GM12878 (cell line): ENCODE results near the gene ENPP1. TPM values are rescaled to one million over a fixed set of nuclear protein-coding genes. Genes with fewer than 3 reads are reported as not detected.

Experiments
- ATAC-seq: fragments of 200-7000 bp; cut with Tn5 transposase; 3 replicates; pipeline ENCODE4 v1.9.1; 2020; ENCODE audit warnings: mild to moderate bottlenecking, moderate library complexity
- BruUV-seq: library from RNA; stranded (reverse); fragments of 400-500 nt; replicated peaks from 2 replicates; lab custom pipeline; 2021; lab: Mats Ljungman, UMichigan
- CTCF ChIA-PET: fragments of 300-600 bp; sonication (Branson Sonifier 250); formaldehyde crosslinking; extraction: SDS; loops from one replicate; lab custom pipeline; 2021; ENCODE audit warnings: inconsistent platforms; lab: Yijun Ruan, JAX
- POLR2A ChIA-PET: fragments of 350-600 bp; formaldehyde crosslinking; extraction: SDS; loops from one replicate; lab custom pipeline; 2021; ENCODE audit warnings: inconsistent platforms; lab: Charles Lee
- RAD21 ChIA-PET: fragments of 300-600 bp; sonication (Branson Sonifier 250); formaldehyde crosslinking; loops from one replicate; lab custom pipeline; 2023; ENCODE audit warnings: antibody characterized with exemption; ENCODE audit not compliant: unreplicated experiment; lab: Charles Lee
- SMC1A ChIA-PET: fragments of 300-600 bp; sonication (Branson Sonifier 250); formaldehyde crosslinking; loops from one replicate; lab custom pipeline; 2023; ENCODE audit not compliant: unreplicated experiment, uncharacterized antibody; lab: Charles Lee
- DNase-seq: peaks from one replicate; pipeline ENCODE4 v3.0.0-alpha.2; 2011; ENCODE audit warnings: low read depth, low spot score
- FAIRE-seq: peaks from 3 replicates; lab custom pipeline; 2011; peaks lifted over from hg19 to GRCh38; lab: Jason Lieb, UNC
- H2AFZ ChIP-seq: 2 replicates; pipeline ENCODE4 v1.6.0; 2011; ENCODE audit warnings: low read depth, low read length, control low read depth; ENCODE audit not compliant: control insufficient read depth
- H3K27ac ChIP-seq: 2 replicates; pipeline ENCODE4 v1.5.1; 2011; ENCODE audit warnings: control low read depth; ENCODE audit not compliant: control insufficient read depth, insufficient read depth
- H3K27me3 ChIP-seq, 2 experiments: replicated peaks in 1 of 2; 2 replicates each; pipeline versions ENCODE4 v1.6.0 to v1.6.1; 2011; ENCODE audit warnings: low read length in 1 of 2; ENCODE audit not compliant: control insufficient read depth in 2 of 2, insufficient read depth in 2 of 2
- H3K36me3 ChIP-seq, 2 experiments: 2 replicates each; pipeline ENCODE4 v1.5.1; 2011; ENCODE audit warnings: low read length in 1 of 2; ENCODE audit not compliant: control insufficient read depth in 2 of 2, insufficient read depth in 2 of 2
- H3K4me1 ChIP-seq: 2 replicates; pipeline ENCODE4 v1.6.1; 2011; ENCODE audit warnings: mild to moderate bottlenecking, low read length, moderate library complexity, mixed read lengths; ENCODE audit not compliant: control insufficient read depth, insufficient read depth
- H3K4me2 ChIP-seq: 2 replicates; pipeline ENCODE4 v1.6.0; 2011; ENCODE audit warnings: control low read depth; ENCODE audit not compliant: control insufficient read depth, insufficient read depth
- H3K4me3 ChIP-seq: fragments of 200-600 bp; sonication (generic); 2 replicates; pipeline ENCODE4 v1.5.1; 2016
- H3K79me2 ChIP-seq: 2 replicates; pipeline ENCODE4 v1.6.0; 2011; ENCODE audit warnings: low read length; ENCODE audit not compliant: control insufficient read depth, insufficient read depth
- H3K9ac ChIP-seq: 2 replicates; pipeline ENCODE4 v1.8.0; 2011; ENCODE audit warnings: low read length, control low read depth, mixed read lengths; ENCODE audit not compliant: control insufficient read depth, insufficient read depth
- H3K9me3 ChIP-seq: replicated peaks from 3 replicates; pipeline ENCODE4 v1.5.1; 2011; ENCODE audit warnings: mild to moderate bottlenecking, low read length; ENCODE audit not compliant: control insufficient read depth, insufficient read depth
- H4K20me1 ChIP-seq: 2 replicates; pipeline ENCODE4 v1.6.0; 2011; ENCODE audit not compliant: control insufficient read depth, insufficient read depth
- MYC ChIP-seq: IDR thresholded peaks from 2 replicates; pipeline ENCODE4 v1.6.1; 2011; ENCODE audit warnings: mild to moderate bottlenecking, low read length, moderate library complexity, inconsistent platforms; ENCODE audit not compliant: insufficient read depth, insufficient replicate concordance, insufficient read length, severe bottlenecking
- NBN ChIP-seq: fragments of 450-650 bp; IDR thresholded peaks from 2 replicates; pipeline ENCODE4 v1.6.1; 2016
- PAX8 ChIP-seq: fragments of 450-650 bp; IDR thresholded peaks from 2 replicates; pipeline ENCODE4 v1.6.1; 2017; ENCODE audit warnings: mild to moderate bottlenecking, moderate library complexity
- SP1 ChIP-seq: IDR thresholded peaks from one replicate; pipeline ENCODE4 v1.6.1; 2011; ENCODE audit warnings: low read depth, low read length
- SRF ChIP-seq, 2 experiments: IDR thresholded peaks; 2 replicates each; pipeline ENCODE4 v1.6.1; 2011; ENCODE audit warnings: low read depth in 2 of 2, low read length in 2 of 2, mild to moderate bottlenecking in 1 of 2, moderate library complexity in 1 of 2
- TCF3 ChIP-seq: IDR thresholded peaks from 2 replicates; pipeline ENCODE4 v1.6.1; 2012; ENCODE audit warnings: low read depth, mild to moderate bottlenecking, low read length, borderline replicate concordance; ENCODE audit not compliant: insufficient read depth
- WGBS: methylation state at CpG from one replicate; pipeline ENCODE4 v1.1.6; 2016; ENCODE audit warnings: low lambda C conversion rate; ENCODE audit not compliant: insufficient replicate concordance, insufficient coverage; ENCODE audit errors: missing lambda C conversion rate; 5-methylcytosine and 5-hydroxymethylcytosine counted together
- in situ Hi-C: fragments of 300-500 bp; cut with MboI; formaldehyde crosslinking; loops from 9 replicates; pipeline ENCODE4 v1.14.3; 2018; ENCODE audit warnings: mixed read lengths
- intact Hi-C: fragments of 100-400 bp; cut with micrococcal nuclease; formaldehyde crosslinking; loops from one replicate; pipeline ENCODE4 v1.14.2; 2022; ENCODE audit not compliant: unreplicated experiment
- polyA plus RNA-seq, 11 experiments: library from polyadenylated mRNA; depleted of rRNA in 4 of 11; unstranded in 6 of 11; stranded (reverse) in 5 of 11; fragments of >200 nt; fragmentation: Nextera tagmentation in 4 of 11; fragmentation: Illumina TruSeq in 1 of 11; extraction: Ambion mirVana in 4 of 11; extraction: Trizol in 1 of 11; gene quantifications; 1 replicate in 1 of 11; 2 replicates in 10 of 11; pipeline versions ENCODE4 v1.2.1 to v1.2.3, GENCODE V29; 2011 to 2016; ENCODE audit warnings: inconsistent platforms in 2 of 11, missing spikeins in 2 of 11, low read depth in 1 of 11
- total RNA-seq, 4 experiments: library from RNA; depleted of rRNA in 3 of 4; stranded (reverse); fragments of >200 nt in 3 of 4; fragmentation: Illumina TruSeq in 1 of 4; extraction: Trizol in 1 of 4; gene quantifications; 2 replicates each; pipeline versions ENCODE4 v1.2.1 to v1.2.3, GENCODE V29; 2013 to 2021
- TF ChIP-seq, protein P1 (sequence below): fragments of 450-650 bp; formaldehyde crosslinking; IDR thresholded peaks from 2 replicates; pipeline ENCODE4 v1.5.0; 2022; ENCODE audit warnings: mild to moderate bottlenecking, missing genetic modification characterization
- TF ChIP-seq, protein P2 (sequence below): fragments of 450-650 bp; IDR thresholded peaks from 2 replicates; pipeline ENCODE4 v1.6.1; 2017; ENCODE audit warnings: borderline replicate concordance
- TF ChIP-seq, protein P3 (sequence below): IDR thresholded peaks from 2 replicates; pipeline ENCODE4 v1.6.1; 2011; ENCODE audit warnings: low read depth, low read length, improper control_type of control experiment, borderline replicate concordance
- TF ChIP-seq, protein P4 (sequence below): IDR thresholded peaks from 2 replicates; pipeline ENCODE4 v1.6.1; 2012; ENCODE audit warnings: mild to moderate bottlenecking, low read depth, low read length
- TF ChIP-seq, protein P5 (sequence below): fragments of 450-650 bp; IDR thresholded peaks from 2 replicates; pipeline ENCODE4 v1.6.1; 2017; ENCODE audit warnings: antibody characterized with exemption, mild to moderate bottlenecking, moderate library complexity

The ENPP1 gene
- total and polyA plus RNA-seq, 10 of the 15 experiments (the other 5 are each of a cell fraction or from before 2014, with no cell fraction given): 0.03 to 0.05 TPM; not detected in 8

DNA sequence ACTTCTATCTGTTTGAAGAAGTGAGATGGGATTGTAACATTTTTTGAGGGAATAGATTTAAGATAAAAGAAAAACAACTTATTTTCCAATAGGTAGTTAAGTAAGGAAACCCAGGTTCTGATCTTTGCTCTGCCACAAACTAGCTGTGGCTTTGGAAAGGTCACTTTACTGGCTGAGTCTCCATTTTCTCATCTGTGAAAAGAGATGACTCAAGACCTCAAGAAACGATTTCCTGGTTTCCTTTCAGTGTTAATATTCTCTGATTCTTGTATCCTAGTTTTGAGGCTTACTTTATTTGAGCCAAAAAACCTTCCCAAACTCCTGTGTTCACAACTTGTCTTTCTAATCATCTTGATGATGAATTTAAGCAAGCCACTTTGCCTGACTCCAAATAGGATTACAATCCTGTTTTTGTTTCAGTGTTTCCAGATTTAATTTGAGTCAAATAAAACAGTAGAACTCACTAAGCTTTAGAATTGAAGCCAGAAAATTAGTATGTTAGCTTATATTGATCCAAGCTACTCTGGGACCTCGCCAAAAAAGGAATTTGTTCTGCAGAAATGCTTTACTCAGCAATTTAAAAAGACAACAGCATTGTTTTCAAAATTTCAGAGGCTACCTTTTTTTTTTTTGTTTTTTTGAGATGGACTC, 51.1 kb downstream of the ENPP1 start:
- FAIRE-seq (no peak), ATAC-seq (no peak), DNase-seq (no peak)
- RAD21 ChIA-PET: no interaction called here
- H2AFZ ChIP-seq: no peak overlapping the region
- H3K4me2 ChIP-seq: no peak overlapping the region
- H3K4me1 ChIP-seq: no peaks in the 10 kb centered on the region
- CTCF ChIA-PET: no interaction called here
- H3K27ac ChIP-seq: no peak overlapping the region
- no peaks in the 10 kb centered on the region for H3K36me3 ChIP-seq
- no peaks in the 10 kb centered on the region for H3K9me3 ChIP-seq
- SMC1A ChIA-PET: no interaction called here
- no peak overlapping the region for H3K4me3 ChIP-seq
- H4K20me1 ChIP-seq: no peaks in the 10 kb centered on the region
- in situ Hi-C loops (no loop called here), intact Hi-C loops (no loop called here)
- no peaks in the 10 kb centered on the region for H3K79me2 ChIP-seq
- H3K27me3 ChIP-seq: no peaks in the 10 kb centered on the region
- H3K9ac ChIP-seq: no peak overlapping the region
- POLR2A ChIA-PET: no interaction called here
- 2% methylated on average over 2 of the region's 2 CpGs for WGBS
- BruUV-seq: no TSS peak
- TF ChIP-seq, protein P1, sequence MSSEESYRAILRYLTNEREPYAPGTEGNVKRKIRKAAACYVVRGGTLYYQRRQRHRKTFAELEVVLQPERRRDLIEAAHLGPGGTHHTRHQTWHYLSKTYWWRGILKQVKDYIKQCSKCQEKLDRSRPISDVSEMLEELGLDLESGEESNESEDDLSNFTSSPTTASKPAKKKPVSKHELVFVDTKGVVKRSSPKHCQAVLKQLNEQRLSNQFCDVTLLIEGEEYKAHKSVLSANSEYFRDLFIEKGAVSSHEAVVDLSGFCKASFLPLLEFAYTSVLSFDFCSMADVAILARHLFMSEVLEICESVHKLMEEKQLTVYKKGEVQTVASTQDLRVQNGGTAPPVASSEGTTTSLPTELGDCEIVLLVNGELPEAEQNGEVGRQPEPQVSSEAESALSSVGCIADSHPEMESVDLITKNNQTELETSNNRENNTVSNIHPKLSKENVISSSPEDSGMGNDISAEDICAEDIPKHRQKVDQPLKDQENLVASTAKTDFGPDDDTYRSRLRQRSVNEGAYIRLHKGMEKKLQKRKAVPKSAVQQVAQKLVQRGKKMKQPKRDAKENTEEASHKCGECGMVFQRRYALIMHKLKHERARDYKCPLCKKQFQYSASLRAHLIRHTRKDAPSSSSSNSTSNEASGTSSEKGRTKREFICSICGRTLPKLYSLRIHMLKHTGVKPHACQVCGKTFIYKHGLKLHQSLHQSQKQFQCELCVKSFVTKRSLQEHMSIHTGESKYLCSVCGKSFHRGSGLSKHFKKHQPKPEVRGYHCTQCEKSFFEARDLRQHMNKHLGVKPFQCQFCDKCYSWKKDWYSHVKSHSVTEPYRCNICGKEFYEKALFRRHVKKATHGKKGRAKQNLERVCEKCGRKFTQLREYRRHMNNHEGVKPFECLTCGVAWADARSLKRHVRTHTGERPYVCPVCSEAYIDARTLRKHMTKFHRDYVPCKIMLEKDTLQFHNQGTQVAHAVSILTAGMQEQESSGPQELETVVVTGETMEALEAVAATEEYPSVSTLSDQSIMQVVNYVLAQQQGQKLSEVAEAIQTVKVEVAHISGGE: no peak
- TF ChIP-seq, protein P2, sequence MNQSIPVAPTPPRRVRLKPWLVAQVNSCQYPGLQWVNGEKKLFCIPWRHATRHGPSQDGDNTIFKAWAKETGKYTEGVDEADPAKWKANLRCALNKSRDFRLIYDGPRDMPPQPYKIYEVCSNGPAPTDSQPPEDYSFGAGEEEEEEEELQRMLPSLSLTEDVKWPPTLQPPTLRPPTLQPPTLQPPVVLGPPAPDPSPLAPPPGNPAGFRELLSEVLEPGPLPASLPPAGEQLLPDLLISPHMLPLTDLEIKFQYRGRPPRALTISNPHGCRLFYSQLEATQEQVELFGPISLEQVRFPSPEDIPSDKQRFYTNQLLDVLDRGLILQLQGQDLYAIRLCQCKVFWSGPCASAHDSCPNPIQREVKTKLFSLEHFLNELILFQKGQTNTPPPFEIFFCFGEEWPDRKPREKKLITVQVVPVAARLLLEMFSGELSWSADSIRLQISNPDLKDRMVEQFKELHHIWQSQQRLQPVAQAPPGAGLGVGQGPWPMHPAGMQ: no peak
- TF ChIP-seq SP1: no peak
- no peak for TF ChIP-seq NBN
- TF ChIP-seq MYC: no peak
- TF ChIP-seq, protein P3, sequence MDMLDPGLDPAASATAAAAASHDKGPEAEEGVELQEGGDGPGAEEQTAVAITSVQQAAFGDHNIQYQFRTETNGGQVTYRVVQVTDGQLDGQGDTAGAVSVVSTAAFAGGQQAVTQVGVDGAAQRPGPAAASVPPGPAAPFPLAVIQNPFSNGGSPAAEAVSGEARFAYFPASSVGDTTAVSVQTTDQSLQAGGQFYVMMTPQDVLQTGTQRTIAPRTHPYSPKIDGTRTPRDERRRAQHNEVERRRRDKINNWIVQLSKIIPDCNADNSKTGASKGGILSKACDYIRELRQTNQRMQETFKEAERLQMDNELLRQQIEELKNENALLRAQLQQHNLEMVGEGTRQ: no peak
- no peak for TF ChIP-seq PAX8
- TF ChIP-seq, protein P4, sequence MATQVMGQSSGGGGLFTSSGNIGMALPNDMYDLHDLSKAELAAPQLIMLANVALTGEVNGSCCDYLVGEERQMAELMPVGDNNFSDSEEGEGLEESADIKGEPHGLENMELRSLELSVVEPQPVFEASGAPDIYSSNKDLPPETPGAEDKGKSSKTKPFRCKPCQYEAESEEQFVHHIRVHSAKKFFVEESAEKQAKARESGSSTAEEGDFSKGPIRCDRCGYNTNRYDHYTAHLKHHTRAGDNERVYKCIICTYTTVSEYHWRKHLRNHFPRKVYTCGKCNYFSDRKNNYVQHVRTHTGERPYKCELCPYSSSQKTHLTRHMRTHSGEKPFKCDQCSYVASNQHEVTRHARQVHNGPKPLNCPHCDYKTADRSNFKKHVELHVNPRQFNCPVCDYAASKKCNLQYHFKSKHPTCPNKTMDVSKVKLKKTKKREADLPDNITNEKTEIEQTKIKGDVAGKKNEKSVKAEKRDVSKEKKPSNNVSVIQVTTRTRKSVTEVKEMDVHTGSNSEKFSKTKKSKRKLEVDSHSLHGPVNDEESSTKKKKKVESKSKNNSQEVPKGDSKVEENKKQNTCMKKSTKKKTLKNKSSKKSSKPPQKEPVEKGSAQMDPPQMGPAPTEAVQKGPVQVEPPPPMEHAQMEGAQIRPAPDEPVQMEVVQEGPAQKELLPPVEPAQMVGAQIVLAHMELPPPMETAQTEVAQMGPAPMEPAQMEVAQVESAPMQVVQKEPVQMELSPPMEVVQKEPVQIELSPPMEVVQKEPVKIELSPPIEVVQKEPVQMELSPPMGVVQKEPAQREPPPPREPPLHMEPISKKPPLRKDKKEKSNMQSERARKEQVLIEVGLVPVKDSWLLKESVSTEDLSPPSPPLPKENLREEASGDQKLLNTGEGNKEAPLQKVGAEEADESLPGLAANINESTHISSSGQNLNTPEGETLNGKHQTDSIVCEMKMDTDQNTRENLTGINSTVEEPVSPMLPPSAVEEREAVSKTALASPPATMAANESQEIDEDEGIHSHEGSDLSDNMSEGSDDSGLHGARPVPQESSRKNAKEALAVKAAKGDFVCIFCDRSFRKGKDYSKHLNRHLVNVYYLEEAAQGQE: no peak
- TF ChIP-seq SRF (IDR thresholded peaks at IDR 0.05; ENCODE audit: low read depth in 2 of 2, low read length in 2 of 2): no peak
- TF ChIP-seq, protein P5, sequence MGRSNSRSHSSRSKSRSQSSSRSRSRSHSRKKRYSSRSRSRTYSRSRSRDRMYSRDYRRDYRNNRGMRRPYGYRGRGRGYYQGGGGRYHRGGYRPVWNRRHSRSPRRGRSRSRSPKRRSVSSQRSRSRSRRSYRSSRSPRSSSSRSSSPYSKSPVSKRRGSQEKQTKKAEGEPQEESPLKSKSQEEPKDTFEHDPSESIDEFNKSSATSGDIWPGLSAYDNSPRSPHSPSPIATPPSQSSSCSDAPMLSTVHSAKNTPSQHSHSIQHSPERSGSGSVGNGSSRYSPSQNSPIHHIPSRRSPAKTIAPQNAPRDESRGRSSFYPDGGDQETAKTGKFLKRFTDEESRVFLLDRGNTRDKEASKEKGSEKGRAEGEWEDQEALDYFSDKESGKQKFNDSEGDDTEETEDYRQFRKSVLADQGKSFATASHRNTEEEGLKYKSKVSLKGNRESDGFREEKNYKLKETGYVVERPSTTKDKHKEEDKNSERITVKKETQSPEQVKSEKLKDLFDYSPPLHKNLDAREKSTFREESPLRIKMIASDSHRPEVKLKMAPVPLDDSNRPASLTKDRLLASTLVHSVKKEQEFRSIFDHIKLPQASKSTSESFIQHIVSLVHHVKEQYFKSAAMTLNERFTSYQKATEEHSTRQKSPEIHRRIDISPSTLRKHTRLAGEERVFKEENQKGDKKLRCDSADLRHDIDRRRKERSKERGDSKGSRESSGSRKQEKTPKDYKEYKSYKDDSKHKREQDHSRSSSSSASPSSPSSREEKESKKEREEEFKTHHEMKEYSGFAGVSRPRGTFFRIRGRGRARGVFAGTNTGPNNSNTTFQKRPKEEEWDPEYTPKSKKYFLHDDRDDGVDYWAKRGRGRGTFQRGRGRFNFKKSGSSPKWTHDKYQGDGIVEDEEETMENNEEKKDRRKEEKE: no peak
- no peak for TF ChIP-seq TCF3
